ENCODE data around the gene ZBTB38.
A peak's percentile ranks its signal among the peaks of the same experiment; 100 is the strongest.

ZBTB38 gene

GRCh38 chr3:141346418-141346817 is 21.9 kb upstream of the ZBTB38 start:
- in situ Hi-C loops (cut with MboI; ENCODE audit: low sequenced_read_pairs): no loop called here
- Histone ChIP-seq H3K27me3 (ENCODE audit: low read depth) (no peaks in the 10 kb centered on the region), H3K4me1 (no peaks in the 10 kb centered on the region; the same call in 1 of the 2 replicates), H3K4me3 (no peak overlapping the region), H3K36me3 (replicated peaks) (no peaks in the 10 kb centered on the region), H3K9me3 (no peaks in the 10 kb centered on the region)
- no peak for DNase-seq (ENCODE audit: low spot score in 2 of 2)

GRCh38 chr3:141346839-141347238 is 21.5 kb upstream of the ZBTB38 start:
- no peak for DNase-seq (ENCODE audit: low spot score in 2 of 2)
- no peak overlapping the region for H3K4me3 ChIP-seq
- no peaks in the 10 kb centered on the region; the same call in 1 of the 2 replicates for H3K4me1 ChIP-seq
- H3K27me3 ChIP-seq (ENCODE audit: low read depth): no peaks in the 10 kb centered on the region
- in situ Hi-C loops (cut with MboI; ENCODE audit: low sequenced_read_pairs): no loop called here
- no peaks in the 10 kb centered on the region for H3K9me3 ChIP-seq
- H3K36me3 ChIP-seq (replicated peaks): no peaks in the 10 kb centered on the region

GRCh38 chr3:141348837-141349236 is 19.5 kb upstream of the ZBTB38 start:
- no peaks in the 10 kb centered on the region for H3K9me3 ChIP-seq
- in situ Hi-C loops (cut with MboI; ENCODE audit: low sequenced_read_pairs): no loop called here
- H3K4me1 ChIP-seq: no peaks in the 10 kb centered on the region; the same call in 1 of the 2 replicates
- H3K4me3 ChIP-seq: no peak overlapping the region
- H3K36me3 ChIP-seq (replicated peaks): no peaks in the 10 kb centered on the region
- no peak for DNase-seq (ENCODE audit: low spot score in 2 of 2)
- no peaks in the 10 kb centered on the region for H3K27me3 ChIP-seq (ENCODE audit: low read depth)

GRCh38 chr3:141349711-141350110 is 18.6 kb upstream of the ZBTB38 start:
- H3K36me3 ChIP-seq (replicated peaks): no peaks in the 10 kb centered on the region
- in situ Hi-C loops (cut with MboI; ENCODE audit: low sequenced_read_pairs): no loop called here
- no peak for DNase-seq (ENCODE audit: low spot score in 2 of 2)
- H3K4me3 ChIP-seq: no peak overlapping the region
- H3K9me3 ChIP-seq: no peaks in the 10 kb centered on the region
- peaks cover under 1% of the 10 kb centered on the region; the same call in 1 of the 2 replicates for H3K27me3 ChIP-seq (ENCODE audit: low read depth)
- H3K4me1 ChIP-seq: no peaks in the 10 kb centered on the region; the same call in 1 of the 2 replicates

GRCh38 chr3:141350666-141351065 is 17.6 kb upstream of the ZBTB38 start:
- no peaks in the 10 kb centered on the region for H3K36me3 ChIP-seq (replicated peaks)
- H3K27me3 ChIP-seq (ENCODE audit: low read depth): peaks cover 3% of the 10 kb centered on the region; the same call in 1 of the 2 replicates
- H3K9me3 ChIP-seq: no peaks in the 10 kb centered on the region
- H3K4me3 ChIP-seq: no peak overlapping the region
- in situ Hi-C loops (cut with MboI; ENCODE audit: low sequenced_read_pairs): no loop called here
- DNase-seq (ENCODE audit: low spot score in 2 of 2): no peak
- no peaks in the 10 kb centered on the region; the same call in 1 of the 2 replicates for H3K4me1 ChIP-seq

- DNase-seq (ENCODE audit: low spot score in 2 of 2): no peak
- H3K4me3 ChIP-seq: no peak overlapping the region
- H3K9me3 ChIP-seq: no peaks in the 10 kb centered on the region
- H3K4me1 ChIP-seq: no peaks in the 10 kb centered on the region; the same call in 1 of the 2 replicates
- H3K36me3 ChIP-seq (replicated peaks): no peaks in the 10 kb centered on the region
- peaks cover 3% of the 10 kb centered on the region; the same call in 1 of the 2 replicates for H3K27me3 ChIP-seq (ENCODE audit: low read depth)
- in situ Hi-C loops (cut with MboI; ENCODE audit: low sequenced_read_pairs): no loop called here
Observed at GRCh38 chr3:141352262-141352984, 15.9 kb upstream of the ZBTB38 start.

- Histone ChIP-seq H3K27me3 (ENCODE audit: low read depth) (peaks cover 3% of the 10 kb centered on the region; the same call in 1 of the 2 replicates), H3K4me1 (no peaks in the 10 kb centered on the region; the same call in 1 of the 2 replicates), H3K9me3 (no peaks in the 10 kb centered on the region), H3K4me3 (no peak overlapping the region), H3K36me3 (replicated peaks) (no peaks in the 10 kb centered on the region)
- in situ Hi-C loops (cut with MboI; ENCODE audit: low sequenced_read_pairs): no loop called here
- DNase-seq (ENCODE audit: low spot score in 2 of 2): no peak
Observed at GRCh38 chr3:141353652-141354495, 14.4 kb upstream of the ZBTB38 start.

GRCh38 chr3:141354517-141354916 is 13.8 kb upstream of the ZBTB38 start:
- H3K9me3 ChIP-seq: no peaks in the 10 kb centered on the region
- no peak for DNase-seq (ENCODE audit: low spot score in 2 of 2)
- no peaks in the 10 kb centered on the region; the same call in 1 of the 2 replicates for H3K4me1 ChIP-seq
- peaks cover 3% of the 10 kb centered on the region; the same call in 1 of the 2 replicates for H3K27me3 ChIP-seq (ENCODE audit: low read depth)
- in situ Hi-C loops (cut with MboI; ENCODE audit: low sequenced_read_pairs): no loop called here
- no peak overlapping the region for H3K4me3 ChIP-seq
- no peaks in the 10 kb centered on the region for H3K36me3 ChIP-seq (replicated peaks)

- H3K4me3 ChIP-seq: no peak overlapping the region
- no peak for DNase-seq (ENCODE audit: low spot score in 2 of 2)
- H3K4me1 ChIP-seq: no peaks in the 10 kb centered on the region; the same call in 1 of the 2 replicates
- no peaks in the 10 kb centered on the region for H3K9me3 ChIP-seq
- in situ Hi-C loops (cut with MboI; ENCODE audit: low sequenced_read_pairs): no loop called here
- peaks cover 3% of the 10 kb centered on the region; the same call in 1 of the 2 replicates for H3K27me3 ChIP-seq (ENCODE audit: low read depth)
- no peaks in the 10 kb centered on the region for H3K36me3 ChIP-seq (replicated peaks)
Observed at GRCh38 chr3:141355242-141355641, 13.1 kb upstream of the ZBTB38 start.

- Histone ChIP-seq H3K9me3 (no peaks in the 10 kb centered on the region), H3K36me3 (replicated peaks) (no peaks in the 10 kb centered on the region), H3K4me1 (no peaks in the 10 kb centered on the region; the same call in 1 of the 2 replicates), H3K27me3 (ENCODE audit: low read depth) (peaks cover 3% of the 10 kb centered on the region; the same call in 1 of the 2 replicates), H3K4me3 (no peak overlapping the region)
- in situ Hi-C loops (cut with MboI; ENCODE audit: low sequenced_read_pairs): no loop called here
- DNase-seq (ENCODE audit: low spot score in 2 of 2): no peak
Observed at GRCh38 chr3:141356046-141356445, 12.3 kb upstream of the ZBTB38 start.

GRCh38 chr3:141360888-141361598 is 7.3 kb upstream of the ZBTB38 start:
- in situ Hi-C loops (cut with MboI; ENCODE audit: low sequenced_read_pairs): loop anchor here (10.0 kb wide), 1 partner anchor 94 kb away; no protein-coding TSS in a partner anchor
- H3K27me3 ChIP-seq (ENCODE audit: low read depth): no peaks in the 10 kb centered on the region; the same call in 1 of the 2 replicates
- peaks cover 7% of the 10 kb centered on the region for H3K9me3 ChIP-seq
- peak in 1 of 2 experiments; percentile 65 for DNase-seq (ENCODE audit: low spot score in 2 of 2)
- H3K36me3 ChIP-seq (replicated peaks): no peaks in the 10 kb centered on the region
- H3K4me3 ChIP-seq: no peak overlapping the region
- H3K4me1 ChIP-seq: peaks cover 7% of the 10 kb centered on the region; the same call in 1 of the 2 replicates

- DNase-seq (ENCODE audit: low spot score in 2 of 2): no peak
- in situ Hi-C loops (cut with MboI; ENCODE audit: low sequenced_read_pairs): loop anchor here (10.0 kb wide), 1 partner anchor 92 kb away; no protein-coding TSS in a partner anchor
- H3K9me3 ChIP-seq: peaks cover 7% of the 10 kb centered on the region
- peaks cover 7% of the 10 kb centered on the region; the same call in 1 of the 2 replicates for H3K4me1 ChIP-seq
- H3K36me3 ChIP-seq (replicated peaks): no peaks in the 10 kb centered on the region
- H3K27me3 ChIP-seq (ENCODE audit: low read depth): no peaks in the 10 kb centered on the region
- no peak overlapping the region for H3K4me3 ChIP-seq
Observed at GRCh38 chr3:141362736-141363135, 5.6 kb upstream of the ZBTB38 start.

- H3K4me3 ChIP-seq: no peak overlapping the region
- in situ Hi-C loops (cut with MboI; ENCODE audit: low sequenced_read_pairs): loop anchor here (10.0 kb wide), 1 partner anchor 90 kb away; no protein-coding TSS in a partner anchor
- DNase-seq (ENCODE audit: low spot score in 2 of 2): no peak
- no peaks in the 10 kb centered on the region for H3K36me3 ChIP-seq (replicated peaks)
- peaks cover 7% of the 10 kb centered on the region; the same call in 1 of the 2 replicates for H3K4me1 ChIP-seq
- peaks cover 7% of the 10 kb centered on the region for H3K9me3 ChIP-seq
- no peaks in the 10 kb centered on the region for H3K27me3 ChIP-seq (ENCODE audit: low read depth)
Observed at GRCh38 chr3:141365201-141365600, 3.1 kb upstream of the ZBTB38 start.

All from HAP-1 (cell line).